Type B pancreatic cell (in vitro differentiated cells): ENCODE data around the gene C1QTNF3. TPM values are rescaled to one million over a fixed set of nuclear protein-coding genes. Genes with fewer than 3 reads are reported as not detected.
"Not testable (repeated sequence)": the region's sequence is repeated elsewhere in the genome, so short reads cannot be mapped to it uniquely, and the experiment has no call there.

Source experiments
- DNase-seq: peaks from one replicate; pipeline ENCODE4 v3.0.0; 2021; ENCODE audit warnings: mixed read lengths; ENCODE audit not compliant: unreplicated experiment; ENCODE audit errors: extremely low spot score
- H3K27ac Mint-ChIP-seq: 2 replicates; pipeline ENCODE4 v1.8.0; 2021; ENCODE audit warnings: mild to moderate bottlenecking, mixed read lengths
- H3K27me3 Mint-ChIP-seq: 2 replicates; pipeline ENCODE4 v1.8.0; 2021; ENCODE audit warnings: mixed read lengths
- H3K36me3 Mint-ChIP-seq: 2 replicates; pipeline ENCODE4 v1.8.0; 2021; ENCODE audit warnings: mixed read lengths
- H3K4me1 Mint-ChIP-seq: one replicate; pipeline ENCODE4 v1.8.0; 2021; ENCODE audit warnings: mixed read lengths; ENCODE audit not compliant: unreplicated experiment
- H3K4me3 Mint-ChIP-seq: 2 replicates; pipeline ENCODE4 v1.8.0; 2021; ENCODE audit warnings: mild to moderate bottlenecking, mixed read lengths
- H3K9me3 Mint-ChIP-seq: 2 replicates; pipeline ENCODE4 v1.8.0; 2021; ENCODE audit warnings: mixed read lengths
- total RNA-seq: library from RNA; stranded (reverse); gene quantifications from 2 replicates; pipeline ENCODE4 v1.2.1, GENCODE V29; 2021; ENCODE audit warnings: low replicate concordance
- TF ChIP-seq, protein P1 (sequence below): fragments of 200-600 bp; sonication (generic); conservative IDR thresholded peaks from 2 replicates; pipeline ENCODE4 v1.5.0; 2021; ENCODE audit warnings: antibody characterized with exemption, mild to moderate bottlenecking

Gene C1QTNF3
- total RNA-seq, 1 donor from 2014 or later = 5.1 TPM

DNA sequence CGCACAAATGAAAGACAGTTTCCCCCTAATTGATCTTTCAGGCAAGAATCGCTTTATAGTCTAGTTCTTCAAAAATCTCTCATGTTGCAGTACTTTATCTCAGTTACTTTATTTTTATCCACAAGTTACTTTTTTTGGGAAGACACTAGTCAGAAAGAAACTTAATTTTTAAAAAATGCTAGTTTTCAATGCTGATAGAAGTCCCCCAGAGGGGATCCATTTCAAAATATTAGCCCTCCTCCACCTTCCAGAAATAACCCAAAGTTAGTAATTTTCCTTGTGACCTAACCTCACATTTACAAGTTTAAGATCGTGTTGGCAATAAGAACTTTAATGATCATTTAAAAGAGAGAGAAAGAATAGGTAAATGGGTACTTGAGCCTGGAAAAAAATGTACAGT, 11.0 kb downstream of the C1QTNF3 start:
- H3K9me3 Mint-ChIP-seq = no peaks in the 10 kb centered on the region
- TF ChIP-seq, protein P1, sequence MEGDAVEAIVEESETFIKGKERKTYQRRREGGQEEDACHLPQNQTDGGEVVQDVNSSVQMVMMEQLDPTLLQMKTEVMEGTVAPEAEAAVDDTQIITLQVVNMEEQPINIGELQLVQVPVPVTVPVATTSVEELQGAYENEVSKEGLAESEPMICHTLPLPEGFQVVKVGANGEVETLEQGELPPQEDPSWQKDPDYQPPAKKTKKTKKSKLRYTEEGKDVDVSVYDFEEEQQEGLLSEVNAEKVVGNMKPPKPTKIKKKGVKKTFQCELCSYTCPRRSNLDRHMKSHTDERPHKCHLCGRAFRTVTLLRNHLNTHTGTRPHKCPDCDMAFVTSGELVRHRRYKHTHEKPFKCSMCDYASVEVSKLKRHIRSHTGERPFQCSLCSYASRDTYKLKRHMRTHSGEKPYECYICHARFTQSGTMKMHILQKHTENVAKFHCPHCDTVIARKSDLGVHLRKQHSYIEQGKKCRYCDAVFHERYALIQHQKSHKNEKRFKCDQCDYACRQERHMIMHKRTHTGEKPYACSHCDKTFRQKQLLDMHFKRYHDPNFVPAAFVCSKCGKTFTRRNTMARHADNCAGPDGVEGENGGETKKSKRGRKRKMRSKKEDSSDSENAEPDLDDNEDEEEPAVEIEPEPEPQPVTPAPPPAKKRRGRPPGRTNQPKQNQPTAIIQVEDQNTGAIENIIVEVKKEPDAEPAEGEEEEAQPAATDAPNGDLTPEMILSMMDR = no peak
- no peak overlapping the region for H3K27ac Mint-ChIP-seq
- H3K36me3 Mint-ChIP-seq = peaks cover 8% of the 10 kb centered on the region
- H3K27me3 Mint-ChIP-seq = no peaks in the 10 kb centered on the region
- H3K4me3 Mint-ChIP-seq = no peak overlapping the region
- DNase-seq = no peak
- no peaks in the 10 kb centered on the region for H3K4me1 Mint-ChIP-seq

DNA sequence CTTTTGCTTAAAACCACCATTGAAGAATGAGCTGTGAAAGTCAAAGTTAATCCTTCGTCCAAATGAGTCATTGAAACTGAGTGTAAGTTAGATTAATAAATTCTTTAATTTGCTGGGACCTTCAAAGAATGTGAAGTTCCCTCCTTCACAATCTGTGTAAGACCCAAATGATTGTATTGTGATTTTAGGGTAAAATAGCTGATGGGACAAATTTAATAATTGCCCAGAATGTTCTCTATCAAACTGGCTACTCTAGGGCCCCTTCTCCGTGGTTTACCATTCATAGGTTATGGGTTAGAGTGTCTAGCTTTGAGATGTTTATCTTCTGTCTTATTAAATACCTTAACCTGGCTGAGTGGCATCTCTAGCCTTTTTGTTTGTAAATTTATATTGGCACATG, 11.9 kb downstream of the C1QTNF3 start:
- Mint-ChIP-seq H3K27me3 (no peaks in the 10 kb centered on the region), H3K36me3 (peaks cover 8% of the 10 kb centered on the region), H3K4me1 (no peaks in the 10 kb centered on the region), H3K4me3 (no peak overlapping the region), H3K27ac (no peak overlapping the region), H3K9me3 (no peaks in the 10 kb centered on the region)
- TF ChIP-seq, protein P1 = no peak
- DNase-seq = no peak

- H3K4me3 Mint-ChIP-seq, H3K36me3 Mint-ChIP-seq, H3K27ac Mint-ChIP-seq, DNase-seq, H3K27me3 Mint-ChIP-seq, H3K4me1 Mint-ChIP-seq, H3K9me3 Mint-ChIP-seq: not testable (repeated sequence)
Measured at GRCh38 chr5:34030585-34030984, 12.4 kb downstream of the C1QTNF3 start.

- DNase-seq = no peak
- TF ChIP-seq, protein P1 = no peak
- Mint-ChIP-seq H3K4me3 (no peak overlapping the region), H3K4me1 (no peaks in the 10 kb centered on the region), H3K36me3 (peaks cover 8% of the 10 kb centered on the region), H3K27me3 (no peaks in the 10 kb centered on the region), H3K27ac (no peak overlapping the region), H3K9me3 (no peaks in the 10 kb centered on the region)
Measured at GRCh38 chr5:34030048-34030447, 13.0 kb downstream of the C1QTNF3 start.

GRCh38 chr5:34028349-34028748, 14.7 kb downstream of the C1QTNF3 start:
- Mint-ChIP-seq H3K4me3 (no peak overlapping the region), H3K27me3 (no peaks in the 10 kb centered on the region), H3K36me3 (peaks cover 9% of the 10 kb centered on the region), H3K27ac (no peak overlapping the region), H3K4me1 (no peaks in the 10 kb centered on the region), H3K9me3 (no peaks in the 10 kb centered on the region)
- TF ChIP-seq, protein P1 = no peak
- no peak for DNase-seq

DNA sequence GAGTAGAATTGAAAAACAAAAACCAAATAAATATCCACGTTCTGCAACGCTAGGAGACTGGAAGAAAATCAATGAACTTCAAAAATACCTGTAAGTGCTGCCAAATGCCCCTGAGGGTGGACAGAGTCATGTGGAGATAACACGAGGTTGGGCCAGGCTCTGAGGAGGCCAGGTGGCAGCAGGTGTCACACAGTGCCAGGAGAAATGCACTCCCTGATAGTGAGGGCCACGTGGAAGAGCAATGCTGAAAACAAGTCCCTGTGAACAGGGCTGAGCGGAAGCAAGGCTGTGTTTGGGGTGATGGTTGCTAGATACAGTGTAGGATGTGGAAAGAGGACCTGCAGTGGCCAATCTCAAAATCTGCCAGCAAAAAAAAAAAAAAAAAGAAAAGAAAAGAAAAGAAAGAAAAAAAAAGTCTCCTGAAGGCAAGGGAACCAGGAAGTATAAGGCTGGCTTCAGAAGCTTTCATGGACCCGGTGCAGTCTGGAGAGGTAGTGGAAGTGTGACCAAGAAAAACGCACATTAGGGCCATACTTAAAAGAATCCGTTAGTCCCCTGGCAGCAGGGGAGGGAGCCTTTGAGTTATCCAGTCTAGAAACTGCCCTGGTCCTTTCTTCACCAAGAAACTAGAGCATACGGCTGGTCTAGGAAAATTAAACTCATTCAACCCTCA, 16.8 kb downstream of the C1QTNF3 start:
- TF ChIP-seq, protein P1 = no peak
- H3K4me3 Mint-ChIP-seq = no peak overlapping the region
- H3K27ac Mint-ChIP-seq = peak overlapping the region; percentile 7
- peaks cover 17% of the 10 kb centered on the region for H3K36me3 Mint-ChIP-seq
- DNase-seq = no peak
- H3K9me3 Mint-ChIP-seq = no peaks in the 10 kb centered on the region
- H3K4me1 Mint-ChIP-seq = peaks cover 6% of the 10 kb centered on the region
- no peaks in the 10 kb centered on the region for H3K27me3 Mint-ChIP-seq
